ENCODE results near the gene APOC1.

GRCh38 chr19:44947041-44947581 lies 32.7 kb downstream of the APOC1 start:
- no peak for TF ChIP-seq POLR2A (IDR thresholded peaks at IDR 0.05)
- TF ChIP-seq CTCF (IDR thresholded peaks at IDR 0.05): no peak

All from ovary (tissue), 3 donors.